ENCODE results near the gene ABHD16B.

DNA sequence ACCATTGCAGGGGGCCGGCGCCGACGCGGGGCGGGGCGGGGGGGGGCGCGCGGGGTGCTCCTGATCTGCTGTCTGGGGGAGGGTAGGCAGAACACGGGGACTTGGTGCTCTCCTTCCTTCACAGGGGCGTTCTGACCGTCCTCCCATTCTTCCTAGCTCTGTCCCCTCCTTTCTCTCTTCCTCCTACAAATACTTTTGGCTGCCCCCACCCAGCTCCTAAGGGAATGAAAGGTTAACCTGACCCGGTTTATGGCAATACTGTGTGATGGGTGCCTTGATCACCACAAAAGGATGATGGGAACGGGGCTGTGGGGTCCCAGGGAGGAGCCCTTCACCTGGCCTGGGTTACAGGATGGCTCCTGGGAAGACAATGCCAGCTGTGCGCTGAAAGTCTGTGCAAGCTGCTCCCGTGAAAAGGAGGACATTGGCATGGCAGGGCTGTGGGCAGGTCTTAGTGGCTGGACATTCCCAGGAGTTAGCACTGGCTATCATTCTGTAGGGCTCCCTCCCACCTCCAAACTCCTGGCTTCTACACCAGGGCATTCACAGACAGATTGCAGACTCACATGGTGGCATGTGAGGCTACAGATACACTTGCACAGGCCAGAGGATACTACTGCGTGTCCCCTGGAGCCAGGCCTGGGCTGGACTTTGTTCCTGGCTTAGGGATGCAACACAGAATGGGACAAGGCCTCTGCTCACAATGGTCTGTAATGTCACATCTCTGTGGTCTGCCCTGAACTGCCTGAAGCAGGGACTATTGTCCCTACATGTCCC lies 1.9 kb downstream of the ABHD16B start:
- no peak for TF ChIP-seq EZH2 (IDR thresholded peaks at IDR 0.05; ENCODE audit: borderline replicate concordance, low read length)
- TF ChIP-seq, protein P1, sequence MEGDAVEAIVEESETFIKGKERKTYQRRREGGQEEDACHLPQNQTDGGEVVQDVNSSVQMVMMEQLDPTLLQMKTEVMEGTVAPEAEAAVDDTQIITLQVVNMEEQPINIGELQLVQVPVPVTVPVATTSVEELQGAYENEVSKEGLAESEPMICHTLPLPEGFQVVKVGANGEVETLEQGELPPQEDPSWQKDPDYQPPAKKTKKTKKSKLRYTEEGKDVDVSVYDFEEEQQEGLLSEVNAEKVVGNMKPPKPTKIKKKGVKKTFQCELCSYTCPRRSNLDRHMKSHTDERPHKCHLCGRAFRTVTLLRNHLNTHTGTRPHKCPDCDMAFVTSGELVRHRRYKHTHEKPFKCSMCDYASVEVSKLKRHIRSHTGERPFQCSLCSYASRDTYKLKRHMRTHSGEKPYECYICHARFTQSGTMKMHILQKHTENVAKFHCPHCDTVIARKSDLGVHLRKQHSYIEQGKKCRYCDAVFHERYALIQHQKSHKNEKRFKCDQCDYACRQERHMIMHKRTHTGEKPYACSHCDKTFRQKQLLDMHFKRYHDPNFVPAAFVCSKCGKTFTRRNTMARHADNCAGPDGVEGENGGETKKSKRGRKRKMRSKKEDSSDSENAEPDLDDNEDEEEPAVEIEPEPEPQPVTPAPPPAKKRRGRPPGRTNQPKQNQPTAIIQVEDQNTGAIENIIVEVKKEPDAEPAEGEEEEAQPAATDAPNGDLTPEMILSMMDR (conservative IDR thresholded peaks at IDR 0.05 in 1 of 2, IDR thresholded peaks at IDR 0.05 in 1 of 2; ENCODE audit: extremely low read depth in 1 of 2, insufficient read depth in 1 of 2, low read depth in 1 of 2, low read length in 2 of 2): no peak
